Stimulated activated CD8-positive, alpha-beta memory T cell treated with anti-CD3 and anti-CD28 coated beads, Interleukin-12 subunit alpha, Interleukin-12 subunit beta, amount 100 ng/mL, for 24 hours (primary cell): ENCODE results near the gene REEP5.

ENCODE experiments used
- DNase-seq: peaks from one replicate; pipeline ENCODE4 v3.0.0-alpha.2; 2020; ENCODE audit errors: extremely low read depth

The REEP5 gene

DNA sequence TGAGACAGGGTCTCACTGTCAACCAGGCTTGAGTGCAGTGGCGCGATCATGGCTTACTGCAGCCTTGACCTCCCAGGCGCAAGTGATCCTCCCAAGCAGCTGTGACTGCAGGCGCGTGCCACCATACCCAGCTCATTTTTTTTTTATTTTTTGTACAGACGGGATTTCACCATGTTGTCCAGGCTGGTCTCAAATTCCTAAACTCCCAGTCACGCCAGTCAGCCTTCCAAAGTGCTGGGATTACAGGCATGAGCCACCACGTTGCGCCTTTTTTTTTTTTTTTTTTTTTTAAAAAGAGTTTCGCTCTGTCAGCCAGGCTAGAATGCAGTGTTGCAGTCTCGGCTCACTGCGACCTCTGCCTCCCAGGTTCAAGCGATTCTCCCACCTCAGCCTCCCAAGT is 88.1 kb downstream of the REEP5 start:
- no peak for DNase-seq

DNA sequence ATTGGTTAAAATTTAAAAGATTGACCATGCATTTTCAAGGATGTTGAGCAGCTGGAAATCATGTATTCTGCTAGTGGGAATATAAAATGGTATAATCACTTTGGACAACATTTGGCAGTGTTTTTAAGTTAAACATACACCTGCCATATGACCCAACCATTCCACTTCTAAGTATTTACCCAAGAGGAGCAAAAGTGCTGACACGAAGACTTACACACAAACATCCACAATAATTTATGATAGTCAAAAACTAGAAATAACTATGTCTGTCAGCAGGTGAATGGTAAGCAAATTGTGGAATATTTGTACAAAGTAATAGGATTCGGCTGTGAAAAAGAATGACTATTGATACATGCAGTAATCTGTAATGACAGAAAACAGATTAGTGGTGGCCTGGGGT is 91.6 kb downstream of the REEP5 start:
- DNase-seq = no peak
